GF-D8 (cell line): ENCODE results near the gene BCL7B.
"Not testable (repeated sequence)": the region's sequence is repeated elsewhere in the genome, so short reads cannot be mapped to it uniquely, and the experiment has no call there.

Experiments used
- DNase-seq: peaks from one replicate; lab custom pipeline; 2025; lab: John Stamatoyannopoulos, UW

BCL7B gene

DNA sequence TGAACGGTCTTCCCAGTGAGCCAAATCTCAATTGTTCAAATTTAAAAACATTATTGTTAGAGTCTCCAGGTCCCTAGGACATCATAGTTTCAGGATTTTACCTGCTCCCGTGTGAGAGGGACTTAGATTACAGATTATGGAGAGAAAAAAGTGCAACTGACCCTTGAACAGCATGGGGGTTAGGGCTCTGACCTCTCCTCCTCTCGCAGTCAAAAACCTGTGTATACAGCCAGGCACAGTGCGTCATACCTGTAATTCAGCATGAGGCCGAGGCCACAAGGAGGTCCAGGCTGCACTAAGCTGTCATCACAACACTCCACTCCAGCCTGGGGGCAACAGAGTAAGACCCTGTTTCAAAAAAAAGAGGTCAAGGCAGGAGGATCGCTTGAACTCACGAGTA lies 60.9 kb downstream of the BCL7B start:
- no peak for DNase-seq

- DNase-seq = not testable (repeated sequence)
These were observed 62.0 kb downstream of the BCL7B start for GRCh38 chr7:73495507-73495906.

DNA sequence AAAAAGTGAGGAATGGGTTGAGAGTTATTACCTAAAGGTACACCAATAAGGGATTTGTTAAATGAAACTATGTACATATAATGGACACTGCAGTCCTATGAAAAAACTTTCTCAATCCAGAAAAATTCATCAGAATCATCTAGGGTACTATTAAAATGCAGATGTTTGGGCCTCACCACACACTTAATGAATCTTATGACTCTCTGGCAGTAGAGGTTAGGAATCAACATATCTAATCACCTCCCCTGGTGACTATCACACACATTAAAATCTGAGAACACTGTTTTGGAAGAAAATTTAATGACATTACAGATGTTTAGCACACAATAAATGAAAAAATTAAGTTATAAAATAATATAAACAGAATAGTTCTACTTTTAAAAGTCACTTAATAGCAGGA lies 67.5 kb downstream of the BCL7B start:
- no peak for DNase-seq

GRCh38 chr7:73487486-73487885 lies 70.0 kb downstream of the BCL7B start:
- no peak for DNase-seq
